Fibroblast of lung (primary cell): ENCODE data around the gene ELK1. TPM values are rescaled to one million over a fixed set of nuclear protein-coding genes. Genes with fewer than 3 reads are reported as not detected.
A peak's percentile ranks its signal among the peaks of the same experiment; 100 is the strongest.
"Not testable (repeated sequence)": the region's sequence is repeated elsewhere in the genome, so short reads cannot be mapped to it uniquely, and the experiment has no call there.

Source experiments
- DNase-seq, 2 donors: peaks; one replicate each; pipeline versions ENCODE4 v3.0.0 to v3.0.0-alpha.2; 2010; ENCODE audit warnings: low read depth in 2 of 2
- H2AFZ ChIP-seq: 2 replicates; pipeline ENCODE4 v1.5.1; 2012; ENCODE audit warnings: low read length, control low read depth, inconsistent platforms
- H3K27ac ChIP-seq: 2 replicates; pipeline ENCODE4 v1.5.1; 2011; ENCODE audit warnings: low read length, control low read depth; ENCODE audit not compliant: insufficient read depth
- H3K27me3 ChIP-seq: 2 replicates; pipeline ENCODE4 v1.5.1; 2011; ENCODE audit warnings: mild to moderate bottlenecking, low read length; ENCODE audit not compliant: control insufficient read depth, insufficient read depth
- H3K36me3 ChIP-seq: 2 replicates; pipeline ENCODE4 v1.5.1; 2011; ENCODE audit warnings: low read length; ENCODE audit not compliant: control insufficient read depth, insufficient read depth
- H3K4me1 ChIP-seq: 2 replicates; pipeline ENCODE4 v1.5.1; 2011; ENCODE audit warnings: low read length; ENCODE audit not compliant: control insufficient read depth, insufficient read depth; ENCODE audit errors: extremely low read depth
- H3K4me2 ChIP-seq: 2 replicates; pipeline ENCODE4 v1.5.1; 2011; ENCODE audit warnings: low read length, control low read depth; ENCODE audit not compliant: insufficient read depth; ENCODE audit errors: extremely low read depth
- H3K4me3 ChIP-seq, 4 experiments: fragments of 200-600 bp in 1 of 4; sonication (generic) in 1 of 4; replicated peaks in 1 of 4; 2 replicates each; pipeline ENCODE4 v1.5.1; 2011 to 2016; ENCODE audit warnings: low read length in 4 of 4, low read depth in 3 of 4, mild to moderate bottlenecking in 3 of 4, control low read depth in 2 of 4, inconsistent platforms in 1 of 4, mixed read lengths in 1 of 4; ENCODE audit not compliant: insufficient read depth in 1 of 4; ENCODE audit errors: control extremely low read depth in 1 of 4
- H3K79me2 ChIP-seq: 2 replicates; pipeline ENCODE4 v1.5.1; 2012; ENCODE audit warnings: mild to moderate bottlenecking, low read length, inconsistent platforms; ENCODE audit not compliant: control insufficient read depth, insufficient read depth
- H3K9ac ChIP-seq: 2 replicates; pipeline ENCODE4 v1.5.1; 2011; ENCODE audit warnings: mild to moderate bottlenecking, low read length, control low read depth; ENCODE audit not compliant: insufficient read depth
- H3K9me3 ChIP-seq: 2 replicates; pipeline ENCODE4 v1.5.1; 2012; ENCODE audit warnings: low read depth, low read length; ENCODE audit not compliant: control insufficient read depth, insufficient read depth
- H4K20me1 ChIP-seq: 2 replicates; pipeline ENCODE4 v1.5.1; 2011; ENCODE audit warnings: low read length; ENCODE audit not compliant: control insufficient read depth, insufficient read depth; ENCODE audit errors: extremely low read depth
- CTCF ChIP-seq, 2 donors: IDR thresholded peaks in 1 of 2; conservative IDR thresholded peaks in 1 of 2; 1 replicate in 1 of 2; 2 replicates in 1 of 2; pipeline ENCODE4 v1.5.1; 2011 to 2012; ENCODE audit warnings: low read length in 2 of 2, control low read depth in 1 of 2, inconsistent platforms in 1 of 2, low read depth in 1 of 2, mild to moderate bottlenecking in 1 of 2
- EZH2 ChIP-seq: IDR thresholded peaks from 2 replicates; pipeline ENCODE4 v1.5.1; 2012; ENCODE audit warnings: low read length, control low read depth, mild to moderate bottlenecking; ENCODE audit errors: missing control alignments
- polyA plus RNA-seq, 2 donors: library from polyadenylated mRNA; depleted of rRNA in 1 of 2; stranded (reverse) in 1 of 2; unstranded in 1 of 2; fragments of >200 nt; gene quantifications; 2 replicates each; pipeline ENCODE4 v1.2.1, GENCODE V29; 2011 to 2012; ENCODE audit warnings: missing spikeins in 1 of 2
- total RNA-seq: library from RNA; depleted of rRNA; stranded (reverse); fragments of >200 nt; gene quantifications from 2 replicates; pipeline ENCODE4 v1.2.1, GENCODE V29; 2014

Gene ELK1
- total and polyA plus RNA-seq, 2 donors (not counting 1 experiment from before 2014, with no cell fraction given) = 13.9 to 25.3 TPM

GRCh38 chrX:47608130-47608810 is 42.1 kb downstream of the ELK1 start:
- no peak overlapping the region for H3K9ac ChIP-seq
- H2AFZ ChIP-seq = no peak overlapping the region
- H3K27me3 ChIP-seq = peaks cover 3% of the 10 kb centered on the region
- H3K4me2 ChIP-seq = no peak overlapping the region
- DNase-seq = no peak
- H4K20me1 ChIP-seq = no peaks in the 10 kb centered on the region
- H3K27ac ChIP-seq = no peak overlapping the region
- no peaks in the 10 kb centered on the region for H3K36me3 ChIP-seq
- no peak overlapping the region for H3K4me3 ChIP-seq
- TF ChIP-seq EZH2 (no peak), CTCF (conservative IDR thresholded peaks at IDR 0.05 in 1 of 2, IDR thresholded peaks at IDR 0.05 in 1 of 2; ENCODE audit: low read depth in 1 of 2, low read length in 2 of 2) (no peak)
- no peaks in the 10 kb centered on the region for H3K4me1 ChIP-seq
- no peaks in the 10 kb centered on the region for H3K9me3 ChIP-seq
- H3K79me2 ChIP-seq = no peaks in the 10 kb centered on the region

GRCh38 chrX:47607091-47607490 is 43.3 kb downstream of the ELK1 start:
- H2AFZ ChIP-seq = no peak overlapping the region
- H3K4me1 ChIP-seq = no peaks in the 10 kb centered on the region
- no peak overlapping the region for H3K4me3 ChIP-seq
- H3K4me2 ChIP-seq = no peak overlapping the region
- no peak overlapping the region for H3K27ac ChIP-seq
- TF ChIP-seq EZH2 (no peak), CTCF (conservative IDR thresholded peaks at IDR 0.05 in 1 of 2, IDR thresholded peaks at IDR 0.05 in 1 of 2; ENCODE audit: low read depth in 1 of 2, low read length in 2 of 2) (no peak)
- peaks cover 3% of the 10 kb centered on the region for H3K27me3 ChIP-seq
- no peaks in the 10 kb centered on the region for H3K79me2 ChIP-seq
- H4K20me1 ChIP-seq = no peaks in the 10 kb centered on the region
- H3K36me3 ChIP-seq = no peaks in the 10 kb centered on the region
- no peak overlapping the region for H3K9ac ChIP-seq
- H3K9me3 ChIP-seq = no peaks in the 10 kb centered on the region
- peak in 1 of 2 donors; percentile 23 for DNase-seq

DNA sequence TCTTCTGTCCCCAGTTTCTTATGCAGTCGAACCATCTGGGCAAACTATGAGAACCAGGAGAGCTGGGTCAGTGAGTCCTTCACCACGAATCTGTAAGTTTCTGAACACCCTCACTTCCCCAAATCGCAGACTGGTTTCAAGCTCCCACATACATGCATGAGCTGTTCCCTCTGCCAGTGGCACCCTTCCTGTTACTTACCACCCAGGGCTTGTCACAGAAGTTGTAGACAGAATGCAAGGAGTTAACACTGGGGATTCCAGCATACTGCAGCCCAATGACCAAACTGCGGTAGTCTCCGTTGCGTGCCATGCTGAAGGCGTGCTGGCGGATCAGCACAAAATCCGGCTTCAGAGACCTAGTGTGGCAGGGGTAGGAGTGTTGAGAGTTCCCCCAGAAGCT is 45.3 kb downstream of the ELK1 start:
- Histone ChIP-seq H3K36me3 (no peaks in the 10 kb centered on the region), H3K4me3 (no peak overlapping the region), H3K9me3 (no peaks in the 10 kb centered on the region), H3K9ac (no peak overlapping the region), H2AFZ (no peak overlapping the region), H3K4me2 (no peak overlapping the region), H3K27ac (no peak overlapping the region), H3K27me3 (peaks cover 3% of the 10 kb centered on the region), H4K20me1 (no peaks in the 10 kb centered on the region), H3K79me2 (no peaks in the 10 kb centered on the region), H3K4me1 (no peaks in the 10 kb centered on the region)
- no peak for DNase-seq
- TF ChIP-seq EZH2 = no peak

GRCh38 chrX:47603125-47603524 is 47.2 kb downstream of the ELK1 start:
- DNase-seq, H4K20me1 ChIP-seq, H3K79me2 ChIP-seq, H3K4me1 ChIP-seq, H3K27ac ChIP-seq, H3K27me3 ChIP-seq, H3K4me2 ChIP-seq, H3K36me3 ChIP-seq, H3K4me3 ChIP-seq, H2AFZ ChIP-seq, H3K9ac ChIP-seq, H3K9me3 ChIP-seq: not testable (repeated sequence)
